ENCODE data around the gene RECQL5.

- TF ChIP-seq POLR2AphosphoS5 (IDR thresholded peaks at IDR 0.05) (no peak), EP300 (IDR thresholded peaks at IDR 0.05) (no peak)
- TF ChIP-seq, protein P1, sequence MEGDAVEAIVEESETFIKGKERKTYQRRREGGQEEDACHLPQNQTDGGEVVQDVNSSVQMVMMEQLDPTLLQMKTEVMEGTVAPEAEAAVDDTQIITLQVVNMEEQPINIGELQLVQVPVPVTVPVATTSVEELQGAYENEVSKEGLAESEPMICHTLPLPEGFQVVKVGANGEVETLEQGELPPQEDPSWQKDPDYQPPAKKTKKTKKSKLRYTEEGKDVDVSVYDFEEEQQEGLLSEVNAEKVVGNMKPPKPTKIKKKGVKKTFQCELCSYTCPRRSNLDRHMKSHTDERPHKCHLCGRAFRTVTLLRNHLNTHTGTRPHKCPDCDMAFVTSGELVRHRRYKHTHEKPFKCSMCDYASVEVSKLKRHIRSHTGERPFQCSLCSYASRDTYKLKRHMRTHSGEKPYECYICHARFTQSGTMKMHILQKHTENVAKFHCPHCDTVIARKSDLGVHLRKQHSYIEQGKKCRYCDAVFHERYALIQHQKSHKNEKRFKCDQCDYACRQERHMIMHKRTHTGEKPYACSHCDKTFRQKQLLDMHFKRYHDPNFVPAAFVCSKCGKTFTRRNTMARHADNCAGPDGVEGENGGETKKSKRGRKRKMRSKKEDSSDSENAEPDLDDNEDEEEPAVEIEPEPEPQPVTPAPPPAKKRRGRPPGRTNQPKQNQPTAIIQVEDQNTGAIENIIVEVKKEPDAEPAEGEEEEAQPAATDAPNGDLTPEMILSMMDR (IDR thresholded peaks at IDR 0.05), result no peak
Measured at GRCh38 chr17:75584849-75585175, 82.1 kb downstream of the RECQL5 start.

All from sigmoid colon (tissue), 4 donors.